Astrocyte (in vitro differentiated cells and primary cell): ENCODE data around the gene NUTF2.

Experiments
- EZH2 ChIP-seq: IDR thresholded peaks from 2 replicates; pipeline ENCODE4 v1.6.1; 2012; ENCODE audit warnings: mild to moderate bottlenecking, low read length, inconsistent platforms; ENCODE audit not compliant: insufficient read depth
- TF ChIP-seq, protein P1 (sequence below): IDR thresholded peaks from 2 replicates; pipeline ENCODE4 v1.5.1; 2011; ENCODE audit warnings: low read depth, mild to moderate bottlenecking, inconsistent platforms, low read length, moderate library complexity; ENCODE audit not compliant: insufficient read depth

DNA sequence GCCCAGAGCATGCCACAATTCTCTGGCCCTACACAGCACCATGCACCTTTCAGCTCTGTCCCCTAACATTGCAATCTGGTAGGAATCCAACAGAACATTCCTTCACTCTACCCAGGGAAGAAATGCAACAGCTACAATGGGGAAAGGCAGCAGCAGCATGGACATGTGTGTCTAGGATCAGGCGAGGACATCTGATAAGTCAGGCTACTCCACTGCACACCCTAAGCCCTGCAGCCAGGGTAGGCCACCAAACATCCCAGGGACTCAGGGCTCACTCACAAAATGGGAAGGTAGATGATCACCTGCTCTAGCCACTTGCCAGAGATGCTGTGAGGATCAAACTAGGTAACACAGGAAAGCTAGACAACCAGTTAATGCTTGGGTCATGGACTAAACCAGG is 45.5 kb upstream of the NUTF2 start:
- TF ChIP-seq, protein P1, sequence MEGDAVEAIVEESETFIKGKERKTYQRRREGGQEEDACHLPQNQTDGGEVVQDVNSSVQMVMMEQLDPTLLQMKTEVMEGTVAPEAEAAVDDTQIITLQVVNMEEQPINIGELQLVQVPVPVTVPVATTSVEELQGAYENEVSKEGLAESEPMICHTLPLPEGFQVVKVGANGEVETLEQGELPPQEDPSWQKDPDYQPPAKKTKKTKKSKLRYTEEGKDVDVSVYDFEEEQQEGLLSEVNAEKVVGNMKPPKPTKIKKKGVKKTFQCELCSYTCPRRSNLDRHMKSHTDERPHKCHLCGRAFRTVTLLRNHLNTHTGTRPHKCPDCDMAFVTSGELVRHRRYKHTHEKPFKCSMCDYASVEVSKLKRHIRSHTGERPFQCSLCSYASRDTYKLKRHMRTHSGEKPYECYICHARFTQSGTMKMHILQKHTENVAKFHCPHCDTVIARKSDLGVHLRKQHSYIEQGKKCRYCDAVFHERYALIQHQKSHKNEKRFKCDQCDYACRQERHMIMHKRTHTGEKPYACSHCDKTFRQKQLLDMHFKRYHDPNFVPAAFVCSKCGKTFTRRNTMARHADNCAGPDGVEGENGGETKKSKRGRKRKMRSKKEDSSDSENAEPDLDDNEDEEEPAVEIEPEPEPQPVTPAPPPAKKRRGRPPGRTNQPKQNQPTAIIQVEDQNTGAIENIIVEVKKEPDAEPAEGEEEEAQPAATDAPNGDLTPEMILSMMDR: no peak
- no peak for TF ChIP-seq EZH2
